ENCODE measurements around the gene CACNG3.

The CACNG3 gene

DNA sequence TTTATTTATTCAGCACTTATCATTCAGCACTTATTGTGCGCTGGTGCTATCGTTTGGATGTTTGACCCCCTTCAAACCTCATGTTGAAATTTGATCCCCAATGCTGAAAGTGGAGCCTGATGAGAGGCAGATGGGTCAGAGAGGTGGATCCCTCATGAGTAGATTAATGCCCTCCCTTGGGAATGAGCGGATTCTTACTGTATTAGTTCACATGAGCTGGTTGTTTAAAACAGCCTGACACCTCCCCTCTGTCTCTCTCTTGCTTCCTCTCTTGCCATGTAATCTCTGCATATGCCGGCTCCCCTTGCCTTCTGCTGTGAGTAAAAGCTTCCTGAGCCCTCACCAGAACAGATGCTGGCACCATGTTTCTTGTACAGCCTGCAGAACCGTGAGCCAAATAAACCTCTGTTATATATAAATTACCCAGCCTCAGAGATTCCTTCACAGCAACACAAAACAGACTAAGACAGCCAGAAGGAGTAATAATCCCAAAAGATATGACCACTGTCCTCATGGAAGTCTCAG, 111.1 kb downstream of the CACNG3 start:
- in situ Hi-C loops (cut with HindIII; ENCODE audit: low pct_ligation_motif_present, low sequenced_read_pairs) = no loop called here
- DNase-seq = no peak
- Histone ChIP-seq H3K27ac (no peak overlapping the region), H3K36me3 (replicated peaks) (no peaks in the 10 kb centered on the region), H3K4me3 (ENCODE audit: low read depth, low read length) (no peak overlapping the region), H3K27me3 (replicated peaks) (no peaks in the 10 kb centered on the region)
- TF ChIP-seq, protein P1, sequence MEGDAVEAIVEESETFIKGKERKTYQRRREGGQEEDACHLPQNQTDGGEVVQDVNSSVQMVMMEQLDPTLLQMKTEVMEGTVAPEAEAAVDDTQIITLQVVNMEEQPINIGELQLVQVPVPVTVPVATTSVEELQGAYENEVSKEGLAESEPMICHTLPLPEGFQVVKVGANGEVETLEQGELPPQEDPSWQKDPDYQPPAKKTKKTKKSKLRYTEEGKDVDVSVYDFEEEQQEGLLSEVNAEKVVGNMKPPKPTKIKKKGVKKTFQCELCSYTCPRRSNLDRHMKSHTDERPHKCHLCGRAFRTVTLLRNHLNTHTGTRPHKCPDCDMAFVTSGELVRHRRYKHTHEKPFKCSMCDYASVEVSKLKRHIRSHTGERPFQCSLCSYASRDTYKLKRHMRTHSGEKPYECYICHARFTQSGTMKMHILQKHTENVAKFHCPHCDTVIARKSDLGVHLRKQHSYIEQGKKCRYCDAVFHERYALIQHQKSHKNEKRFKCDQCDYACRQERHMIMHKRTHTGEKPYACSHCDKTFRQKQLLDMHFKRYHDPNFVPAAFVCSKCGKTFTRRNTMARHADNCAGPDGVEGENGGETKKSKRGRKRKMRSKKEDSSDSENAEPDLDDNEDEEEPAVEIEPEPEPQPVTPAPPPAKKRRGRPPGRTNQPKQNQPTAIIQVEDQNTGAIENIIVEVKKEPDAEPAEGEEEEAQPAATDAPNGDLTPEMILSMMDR (IDR thresholded peaks at IDR 0.05; ENCODE audit: low read depth, low read length, missing control alignments) = no peak

DNA sequence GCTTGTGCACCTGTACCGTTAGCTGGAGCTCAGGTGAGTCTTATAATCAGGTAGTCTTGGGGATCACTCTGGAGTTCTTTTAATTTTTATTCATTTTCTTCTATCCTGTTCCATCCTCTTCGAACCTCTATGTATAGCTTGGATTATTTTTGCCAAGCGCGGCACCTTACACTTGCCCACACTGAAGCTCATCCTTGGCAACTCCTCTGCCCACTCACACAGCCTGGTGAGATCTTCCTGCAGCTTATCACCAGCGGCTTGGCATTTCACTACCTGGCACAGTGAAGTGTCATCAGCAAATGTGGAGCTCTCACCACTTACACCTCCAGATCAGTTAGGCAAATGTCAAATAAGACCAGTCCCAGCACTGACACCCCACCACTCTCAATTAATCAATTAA, 116.7 kb downstream of the CACNG3 start:
- TF ChIP-seq, protein P1 (IDR thresholded peaks at IDR 0.05; ENCODE audit: low read depth, low read length, missing control alignments) = no peak

DNA sequence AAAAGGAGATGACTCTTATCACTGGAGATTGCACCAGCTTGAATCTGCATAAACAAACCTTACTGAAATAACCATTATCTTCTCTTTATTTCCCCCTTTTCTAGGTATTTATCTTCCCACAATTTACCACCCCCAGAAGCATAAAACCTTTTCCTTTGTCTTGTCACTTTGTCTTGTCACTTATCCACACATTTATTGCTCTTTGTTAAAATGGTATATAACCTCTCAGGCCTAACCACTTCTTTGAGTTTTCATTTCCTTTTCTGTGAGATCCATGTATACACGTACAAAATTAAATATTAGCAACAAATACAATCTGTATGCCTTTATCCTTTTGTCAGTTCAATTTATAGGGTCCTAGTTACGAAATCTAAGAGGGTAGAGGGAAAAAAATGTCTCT, 122.9 kb downstream of the CACNG3 start:
- Histone ChIP-seq H3K4me3 (ENCODE audit: low read depth, low read length) (no peak overlapping the region), H3K27ac (no peak overlapping the region), H3K27me3 (replicated peaks) (no peaks in the 10 kb centered on the region), H3K36me3 (replicated peaks) (no peaks in the 10 kb centered on the region)
- in situ Hi-C loops (cut with HindIII; ENCODE audit: low pct_ligation_motif_present, low sequenced_read_pairs) = no loop called here
- TF ChIP-seq, protein P1 (IDR thresholded peaks at IDR 0.05; ENCODE audit: low read depth, low read length, missing control alignments) = no peak
- DNase-seq = no peak

More for the DNA sequence above, 116.7 kb downstream of the CACNG3 start:
- no peak for DNase-seq
- Histone ChIP-seq H3K36me3 (replicated peaks) (no peaks in the 10 kb centered on the region), H3K4me3 (ENCODE audit: low read depth, low read length) (no peak overlapping the region), H3K27me3 (replicated peaks) (no peaks in the 10 kb centered on the region), H3K27ac (no peak overlapping the region)
- in situ Hi-C loops (cut with HindIII; ENCODE audit: low pct_ligation_motif_present, low sequenced_read_pairs) = no loop called here

DNA sequence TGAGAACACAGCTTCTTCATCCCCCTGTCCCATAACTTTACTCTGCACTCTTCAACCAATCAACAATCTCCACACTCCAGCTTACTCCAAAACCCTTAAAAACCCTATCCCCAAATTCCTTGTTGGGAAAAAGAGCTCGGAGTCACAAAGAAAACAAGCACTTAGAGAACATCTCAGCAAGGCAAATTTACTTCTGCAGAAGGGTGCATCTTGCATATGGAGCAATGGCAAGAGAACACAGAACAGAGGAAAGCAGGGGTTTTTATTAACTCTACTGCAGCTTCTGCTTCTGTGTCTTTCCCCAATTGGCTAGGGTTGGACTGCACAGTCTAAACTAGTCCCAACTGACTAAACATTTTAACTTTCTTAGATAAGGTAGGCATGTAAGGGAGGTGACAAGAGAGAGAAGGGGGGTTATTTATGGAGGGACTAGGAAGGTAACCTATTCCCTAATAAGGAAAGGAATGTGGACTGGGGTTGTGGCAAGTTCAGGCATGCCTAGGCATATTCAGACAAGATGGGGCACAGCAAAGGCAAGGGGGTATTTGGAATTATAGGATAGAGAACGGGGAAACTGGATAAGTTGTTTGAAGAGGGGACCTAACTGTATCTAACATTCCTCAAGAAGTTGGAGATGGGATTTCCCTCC, 125.5 kb downstream of the CACNG3 start:
- TF ChIP-seq, protein P1 (IDR thresholded peaks at IDR 0.05; ENCODE audit: low read depth, low read length, missing control alignments) = no peak
- H3K27me3 ChIP-seq (replicated peaks) = no peaks in the 10 kb centered on the region
- no peaks in the 10 kb centered on the region for H3K36me3 ChIP-seq (replicated peaks)
- in situ Hi-C loops (cut with HindIII; ENCODE audit: low pct_ligation_motif_present, low sequenced_read_pairs) = no loop called here
- H3K4me3 ChIP-seq (ENCODE audit: low read depth, low read length) = no peak overlapping the region
- no peak overlapping the region for H3K27ac ChIP-seq
- no peak for DNase-seq

DNA sequence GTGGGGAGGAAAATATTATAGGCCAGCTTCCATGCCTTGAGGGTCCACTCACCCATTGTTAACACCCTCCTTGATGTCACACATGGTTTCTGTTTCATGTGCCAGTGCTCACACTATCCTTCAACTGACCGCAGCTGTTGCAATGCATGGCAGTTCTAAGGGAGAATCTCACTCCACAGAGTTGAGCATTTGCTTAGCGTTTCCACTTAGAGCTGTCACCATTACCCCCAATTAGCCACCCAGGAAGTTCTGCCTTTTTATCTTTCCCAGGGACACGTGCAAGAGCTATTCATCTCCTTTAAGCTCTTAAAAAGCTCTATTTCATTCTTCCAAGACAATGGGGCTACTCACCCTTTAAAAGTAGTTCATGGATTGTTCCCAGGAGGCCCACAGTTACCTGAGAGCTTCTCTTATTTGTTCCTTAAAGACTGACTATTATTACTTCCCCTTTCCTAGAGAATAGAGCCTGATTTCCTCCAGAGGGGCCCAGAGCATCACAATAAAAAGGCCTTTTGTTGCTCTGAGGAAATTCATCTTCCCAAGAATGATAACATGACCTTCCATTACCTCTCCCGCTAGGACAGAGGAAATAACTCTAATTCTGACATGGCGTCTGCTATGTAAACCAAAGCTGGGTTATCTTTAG, 126.8 kb downstream of the CACNG3 start:
- Histone ChIP-seq H3K36me3 (replicated peaks) (no peaks in the 10 kb centered on the region), H3K27me3 (replicated peaks) (no peaks in the 10 kb centered on the region), H3K4me3 (ENCODE audit: low read depth, low read length) (no peak overlapping the region), H3K27ac (no peak overlapping the region)
- in situ Hi-C loops (cut with HindIII; ENCODE audit: low pct_ligation_motif_present, low sequenced_read_pairs) = no loop called here
- TF ChIP-seq, protein P1 (IDR thresholded peaks at IDR 0.05; ENCODE audit: low read depth, low read length, missing control alignments) = no peak
- DNase-seq = no peak
